GM23338 (cell line): ENCODE data around the gene RUFY1. TPM values are rescaled to one million over a fixed set of nuclear protein-coding genes. Genes with fewer than 3 reads are reported as not detected.
"Not testable (repeated sequence)": the region's sequence is repeated elsewhere in the genome, so short reads cannot be mapped to it uniquely, and the experiment has no call there.

Experiments
- ATAC-seq: fragments of 200-7000 bp; cut with Tn5 transposase; 3 replicates; pipeline ENCODE4 v1.9.1; 2020
- DNase-seq: peaks from one replicate; pipeline ENCODE4 v3.0.0-alpha.2; 2015; ENCODE audit warnings: low spot score
- H2AFZ ChIP-seq: fragments of 200-600 bp; sonication (generic); 2 replicates; pipeline ENCODE4 v1.8.0; 2016; ENCODE audit warnings: antibody characterized with exemption, mild to moderate bottlenecking, moderate library complexity
- H3F3A ChIP-seq: fragments of 200-600 bp; sonication (generic); replicated peaks from 2 replicates; pipeline ENCODE4 v1.8.0; 2017; ENCODE audit warnings: antibody characterized with exemption, mixed run types, low read depth
- H3K27ac ChIP-seq: fragments of 200-600 bp; sonication (generic); 2 replicates; pipeline ENCODE4 v1.6.1; 2016; ENCODE audit warnings: low read depth
- H3K27me3 ChIP-seq: fragments of 200-600 bp; sonication (generic); 2 replicates; pipeline ENCODE4 v1.8.0; 2016; ENCODE audit warnings: mild to moderate bottlenecking, mixed run types, moderate library complexity; ENCODE audit not compliant: insufficient read depth
- H3K36me3 ChIP-seq: fragments of 200-600 bp; sonication (generic); 2 replicates; pipeline ENCODE4 v1.8.0; 2016; ENCODE audit warnings: mild to moderate bottlenecking; ENCODE audit not compliant: insufficient read depth
- H3K4me1 ChIP-seq: fragments of 200-600 bp; sonication (generic); 2 replicates; pipeline ENCODE4 v1.8.0; 2016; ENCODE audit warnings: mild to moderate bottlenecking, moderate library complexity; ENCODE audit not compliant: insufficient read depth
- H3K4me2 ChIP-seq: fragments of 200-600 bp; sonication (generic); 2 replicates; pipeline ENCODE4 v1.7.1; 2017; ENCODE audit warnings: mixed run types
- H3K4me3 ChIP-seq: fragments of 200-600 bp; sonication (generic); 2 replicates; pipeline ENCODE4 v1.6.1; 2016; ENCODE audit warnings: mixed run types
- H3K79me2 ChIP-seq: fragments of 200-600 bp; sonication (generic); replicated peaks from 2 replicates; pipeline ENCODE4 v1.8.0; 2017; ENCODE audit warnings: mild to moderate bottlenecking; ENCODE audit not compliant: insufficient read depth
- H3K9me2 ChIP-seq: fragments of 200-600 bp; sonication (generic); 2 replicates; pipeline ENCODE4 v1.8.0; 2017; ENCODE audit not compliant: insufficient read depth
- H4K20me1 ChIP-seq: fragments of 200-600 bp; sonication (generic); replicated peaks from 2 replicates; pipeline ENCODE4 v1.8.0; 2017; ENCODE audit warnings: mild to moderate bottlenecking; ENCODE audit not compliant: insufficient read depth
- H3K27ac Mint-ChIP-seq: 2 replicates; pipeline ENCODE4 v1.8.0; 2020; ENCODE audit warnings: inconsistent platforms, mild to moderate bottlenecking, moderate library complexity, mixed read lengths
- H3K27me3 Mint-ChIP-seq: 3 replicates; pipeline ENCODE4 v1.8.0; 2022; ENCODE audit warnings: low read depth, mild to moderate bottlenecking, moderate library complexity, mixed read lengths, inconsistent platforms; ENCODE audit not compliant: insufficient read depth, poor library complexity
- H3K36me3 Mint-ChIP-seq: 3 replicates; pipeline ENCODE4 v1.8.0; 2021; ENCODE audit warnings: low read depth, mild to moderate bottlenecking, inconsistent platforms, moderate library complexity, mixed read lengths
- H3K4me1 Mint-ChIP-seq: 3 replicates; pipeline ENCODE4 v1.8.0; 2020; ENCODE audit warnings: mild to moderate bottlenecking, inconsistent platforms, mixed read lengths
- H3K4me3 Mint-ChIP-seq: 3 replicates; pipeline ENCODE4 v1.8.0; 2021; ENCODE audit warnings: moderate library complexity, mild to moderate bottlenecking, inconsistent platforms, mixed read lengths
- H3K9me3 Mint-ChIP-seq: 3 replicates; pipeline ENCODE4 v1.8.0; 2020; ENCODE audit warnings: moderate library complexity, mild to moderate bottlenecking, inconsistent platforms, mixed read lengths
- REST ChIP-seq: IDR thresholded peaks from one replicate; pipeline ENCODE4 v1.6.1; 2018; ENCODE audit warnings: antibody characterized with exemption; ENCODE audit not compliant: unreplicated experiment
- polyA plus RNA-seq: library from polyadenylated mRNA; unstranded; fragments of >200 nt; fragmentation: Nextera tagmentation; extraction: Ambion mirVana; gene quantifications from 2 replicates; pipeline ENCODE4 v1.2.1, GENCODE V29; 2016
- total RNA-seq: library from RNA; depleted of rRNA; stranded (reverse); fragments of >200 nt; shearing (Covaris generic); gene quantifications from 2 replicates; pipeline ENCODE4 v1.2.3, GENCODE V29; 2014

RUFY1 gene
- total and polyA plus RNA-seq, 2 experiments from 2014 or later: 25.3 to 31.6 TPM

- Histone ChIP-seq H3K9me2 (no peaks in the 10 kb centered on the region), H3K4me1 (peaks cover 27% of the 10 kb centered on the region), H3F3A (peaks cover 28% of the 10 kb centered on the region), H3K27me3 (no peaks in the 10 kb centered on the region), H3K36me3 (peaks cover 27% of the 10 kb centered on the region), H4K20me1 (peaks cover 27% of the 10 kb centered on the region), H3K4me3 (peak overlapping the region; percentile 93), H3K4me2 (peak overlapping the region; percentile 86), H3K79me2 (peaks cover 35% of the 10 kb centered on the region), H3K27ac (peak overlapping the region; percentile 98; the same call in 1 of the 2 replicates), H2AFZ (peak overlapping the region; percentile 31)
- no peaks in the 10 kb centered on the region; the same call in 1 of the 3 replicates for H3K9me3 Mint-ChIP-seq
- peak; percentile 5 for ATAC-seq
- H3K27ac Mint-ChIP-seq: peak overlapping the region; percentile 100
- H3K36me3 Mint-ChIP-seq: peaks cover 40% of the 10 kb centered on the region
- H3K4me1 Mint-ChIP-seq: peaks cover 37% of the 10 kb centered on the region
- H3K27me3 Mint-ChIP-seq: peaks cover 33% of the 10 kb centered on the region
- TF ChIP-seq REST: no peak
- peak overlapping the region; percentile 100 for H3K4me3 Mint-ChIP-seq
- DNase-seq: no peak
These were observed 74.5 kb downstream of the RUFY1 start for GRCh38 chr5:179624841-179625271.

GRCh38 chr5:179633501-179634369 is 83.4 kb downstream of the RUFY1 start:
- not testable (repeated sequence) for H3K27ac Mint-ChIP-seq, H3K9me2 ChIP-seq, H3K27me3 Mint-ChIP-seq

GRCh38 chr5:179634370-179635172 is 84.2 kb downstream of the RUFY1 start:
- H3K27me3 Mint-ChIP-seq, H2AFZ ChIP-seq, H3K4me3 Mint-ChIP-seq, H3K9me3 Mint-ChIP-seq, H3K4me1 ChIP-seq, H3K79me2 ChIP-seq, DNase-seq, H3K27ac Mint-ChIP-seq, H4K20me1 ChIP-seq, H3K27ac ChIP-seq, H3K4me3 ChIP-seq, H3K36me3 Mint-ChIP-seq, H3F3A ChIP-seq, H3K4me2 ChIP-seq, H3K36me3 ChIP-seq, H3K4me1 Mint-ChIP-seq, H3K27me3 ChIP-seq, H3K9me2 ChIP-seq: not testable (repeated sequence)
- peak; percentile 93 for ATAC-seq

More at GRCh38 chr5:179633501-179634369, 83.4 kb downstream of the RUFY1 start:
- peak; percentile 75 for ATAC-seq
- H3K4me3 ChIP-seq, H3F3A ChIP-seq, H4K20me1 ChIP-seq, DNase-seq, H3K36me3 ChIP-seq, H3K79me2 ChIP-seq, H2AFZ ChIP-seq, H3K4me1 ChIP-seq, H3K27ac ChIP-seq, H3K9me3 Mint-ChIP-seq, H3K27me3 ChIP-seq, H3K4me1 Mint-ChIP-seq, H3K36me3 Mint-ChIP-seq: not testable (repeated sequence)
- peak overlapping the region; percentile 57; the same call in 2 of the 3 replicates for H3K4me3 Mint-ChIP-seq
- H3K4me2 ChIP-seq: peak overlapping the region; percentile 51; the same call in 1 of the 2 replicates

- peaks cover 13% of the 10 kb centered on the region for H3K27me3 Mint-ChIP-seq
- H3K9me3 Mint-ChIP-seq, H3K79me2 ChIP-seq, H3K4me3 Mint-ChIP-seq, H3K4me1 Mint-ChIP-seq, H3K36me3 ChIP-seq, H3K9me2 ChIP-seq, H3K36me3 Mint-ChIP-seq, H4K20me1 ChIP-seq, H3K4me1 ChIP-seq, H3K4me2 ChIP-seq, DNase-seq, H2AFZ ChIP-seq, H3F3A ChIP-seq, H3K4me3 ChIP-seq, H3K27ac ChIP-seq, ATAC-seq, H3K27me3 ChIP-seq, H3K27ac Mint-ChIP-seq: not testable (repeated sequence)
These were observed 88.9 kb downstream of the RUFY1 start for GRCh38 chr5:179639296-179639695.

- H3K9me3 Mint-ChIP-seq, H3K4me3 ChIP-seq, H3K27ac ChIP-seq, H2AFZ ChIP-seq, H3K4me1 Mint-ChIP-seq, H3K36me3 ChIP-seq, H3K79me2 ChIP-seq, DNase-seq, H3F3A ChIP-seq, H3K9me2 ChIP-seq, H3K27ac Mint-ChIP-seq, H3K4me1 ChIP-seq, H3K27me3 ChIP-seq, H3K4me3 Mint-ChIP-seq, ATAC-seq, H3K4me2 ChIP-seq, H3K36me3 Mint-ChIP-seq, H4K20me1 ChIP-seq: not testable (repeated sequence)
- peaks cover 17% of the 10 kb centered on the region for H3K27me3 Mint-ChIP-seq
These were observed 91.4 kb downstream of the RUFY1 start for GRCh38 chr5:179641745-179642144.
